Thoracic aorta (tissue), 2 donors: ENCODE measurements around the gene XKR8. TPM values are rescaled to one million over a fixed set of nuclear protein-coding genes. Genes with fewer than 3 reads are reported as not detected.

ENCODE experiments used
- ATAC-seq: fragments of 150-250 bp; one replicate; pipeline ENCODE4 v1.8.0; 2017; ENCODE audit warnings: low read depth; ENCODE audit not compliant: insufficient number of reproducible peaks, low FRiP score
- DNase-seq: peaks from one replicate; pipeline ENCODE4 v3.0.0-alpha.2; 2020; ENCODE audit warnings: low spot score
- H3K27ac ChIP-seq, 2 donors: fragments of 200-600 bp; sonication (generic); 1 replicate in 1 of 2; 2 replicates in 1 of 2; pipeline ENCODE4 v1.5.1; 2016; ENCODE audit warnings: mild to moderate bottlenecking in 2 of 2, moderate library complexity in 2 of 2
- H3K27me3 ChIP-seq: fragments of 200-600 bp; sonication (generic); replicated peaks from 2 replicates; pipeline ENCODE4 v1.6.0; 2016; ENCODE audit warnings: mild to moderate bottlenecking; ENCODE audit not compliant: insufficient read depth
- H3K36me3 ChIP-seq: fragments of 200-600 bp; sonication (generic); one replicate; pipeline ENCODE4 v1.5.1; 2016
- H3K4me1 ChIP-seq, 2 donors: fragments of 200-600 bp; sonication (generic); 1 replicate in 1 of 2; 2 replicates in 1 of 2; pipeline versions ENCODE4 v1.5.1 to v1.6.0; 2016; ENCODE audit warnings: low read depth in 2 of 2, mild to moderate bottlenecking in 1 of 2; ENCODE audit not compliant: control insufficient read depth in 1 of 2
- H3K4me3 ChIP-seq: fragments of 200-600 bp; sonication (generic); 2 replicates; pipeline ENCODE4 v1.5.1; 2016; ENCODE audit warnings: mild to moderate bottlenecking
- H3K9me3 ChIP-seq: fragments of 200-600 bp; sonication (generic); 2 replicates; pipeline ENCODE4 v1.5.1; 2016
- CTCF ChIP-seq: fragments of 200-600 bp; sonication (generic); IDR thresholded peaks from one replicate; pipeline ENCODE4 v1.5.1; 2019; ENCODE audit warnings: antibody characterized with exemption
- total RNA-seq, 2 donors: library from RNA; depleted of rRNA; stranded (reverse); fragments of >200 nt; gene quantifications; one replicate each; pipeline versions ENCODE4 v1.1.0 to v1.2.3, GENCODE V29; 2016

XKR8 gene
- 10 to 100 TPM in 1 of 2 donors, 1 to 10 TPM in 1; 6.8 to 11.8 TPM for total RNA-seq

GRCh38 chr1:27959792-27960603 lies at the start of gene XKR8:
XKR8 (plus strand) TSS chr1:27959973; CDS start chr1:27960070, 97 bp downstream.
- H3K4me3 ChIP-seq: peak within 1 kb of the TSS; percentile 90
- peaks cover 6% of the 10 kb centered on the region for H3K36me3 ChIP-seq
- no peaks in the 10 kb centered on the region for H3K27me3 ChIP-seq
- ATAC-seq: peak; percentile 65
- DNase-seq: no peak
- H3K27ac ChIP-seq: peak within 1 kb of the TSS; percentile 93 to 94
- no peaks in the 10 kb centered on the region for H3K9me3 ChIP-seq
- peaks cover 0 to 28% of the 10 kb centered on the region in 2 donors for H3K4me1 ChIP-seq
- no peak for TF ChIP-seq CTCF

- Histone ChIP-seq H3K9me3 (no peaks in the 10 kb centered on the region), H3K36me3 (peaks cover 14% of the 10 kb centered on the region), H3K4me1 (peaks cover 3 to 13% of the 10 kb centered on the region in 2 donors), H3K4me3 (no peak overlapping the region), H3K27me3 (no peaks in the 10 kb centered on the region), H3K27ac (no peak overlapping the region)
- TF ChIP-seq CTCF: no peak
- DNase-seq (no peak), ATAC-seq (no peak)
Measured at GRCh38 chr1:27912429-27912828, 47.3 kb upstream of the XKR8 start.

GRCh38 chr1:27915082-27915575 lies 44.6 kb upstream of the XKR8 start:
- Histone ChIP-seq H3K27me3 (no peaks in the 10 kb centered on the region), H3K9me3 (no peaks in the 10 kb centered on the region), H3K4me1 (peaks cover 3 to 13% of the 10 kb centered on the region in 2 donors), H3K36me3 (no peaks in the 10 kb centered on the region), H3K4me3 (peak overlapping the region; percentile 92), H3K27ac (peak overlapping the region; percentile 25 to 70)
- TF ChIP-seq CTCF: no peak
- ATAC-seq (peak; percentile 14), DNase-seq (no peak)

GRCh38 chr1:27922272-27922671 lies 37.5 kb upstream of the XKR8 start:
- Histone ChIP-seq H3K27ac (no peak overlapping the region), H3K9me3 (no peaks in the 10 kb centered on the region), H3K36me3 (no peaks in the 10 kb centered on the region), H3K4me1 (no peaks in the 10 kb centered on the region), H3K4me3 (no peak overlapping the region), H3K27me3 (no peaks in the 10 kb centered on the region)
- TF ChIP-seq CTCF: no peak
- DNase-seq (no peak), ATAC-seq (no peak)

- Histone ChIP-seq H3K4me3 (no peak overlapping the region), H3K36me3 (no peaks in the 10 kb centered on the region), H3K27ac (no peak overlapping the region), H3K4me1 (no peaks in the 10 kb centered on the region), H3K9me3 (no peaks in the 10 kb centered on the region), H3K27me3 (no peaks in the 10 kb centered on the region)
- TF ChIP-seq CTCF: no peak
- DNase-seq (no peak), ATAC-seq (no peak)
Measured at GRCh38 chr1:27928216-27928954, 31.4 kb upstream of the XKR8 start.
